ENCODE data around the gene SPINT1.

The SPINT1 gene, protein sequence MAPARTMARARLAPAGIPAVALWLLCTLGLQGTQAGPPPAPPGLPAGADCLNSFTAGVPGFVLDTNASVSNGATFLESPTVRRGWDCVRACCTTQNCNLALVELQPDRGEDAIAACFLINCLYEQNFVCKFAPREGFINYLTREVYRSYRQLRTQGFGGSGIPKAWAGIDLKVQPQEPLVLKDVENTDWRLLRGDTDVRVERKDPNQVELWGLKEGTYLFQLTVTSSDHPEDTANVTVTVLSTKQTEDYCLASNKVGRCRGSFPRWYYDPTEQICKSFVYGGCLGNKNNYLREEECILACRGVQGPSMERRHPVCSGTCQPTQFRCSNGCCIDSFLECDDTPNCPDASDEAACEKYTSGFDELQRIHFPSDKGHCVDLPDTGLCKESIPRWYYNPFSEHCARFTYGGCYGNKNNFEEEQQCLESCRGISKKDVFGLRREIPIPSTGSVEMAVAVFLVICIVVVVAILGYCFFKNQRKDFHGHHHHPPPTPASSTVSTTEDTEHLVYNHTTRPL
- 2.0 to 25.3 (median 7.6) reads per million in 9 experiments for total RNA-seq

DNA sequence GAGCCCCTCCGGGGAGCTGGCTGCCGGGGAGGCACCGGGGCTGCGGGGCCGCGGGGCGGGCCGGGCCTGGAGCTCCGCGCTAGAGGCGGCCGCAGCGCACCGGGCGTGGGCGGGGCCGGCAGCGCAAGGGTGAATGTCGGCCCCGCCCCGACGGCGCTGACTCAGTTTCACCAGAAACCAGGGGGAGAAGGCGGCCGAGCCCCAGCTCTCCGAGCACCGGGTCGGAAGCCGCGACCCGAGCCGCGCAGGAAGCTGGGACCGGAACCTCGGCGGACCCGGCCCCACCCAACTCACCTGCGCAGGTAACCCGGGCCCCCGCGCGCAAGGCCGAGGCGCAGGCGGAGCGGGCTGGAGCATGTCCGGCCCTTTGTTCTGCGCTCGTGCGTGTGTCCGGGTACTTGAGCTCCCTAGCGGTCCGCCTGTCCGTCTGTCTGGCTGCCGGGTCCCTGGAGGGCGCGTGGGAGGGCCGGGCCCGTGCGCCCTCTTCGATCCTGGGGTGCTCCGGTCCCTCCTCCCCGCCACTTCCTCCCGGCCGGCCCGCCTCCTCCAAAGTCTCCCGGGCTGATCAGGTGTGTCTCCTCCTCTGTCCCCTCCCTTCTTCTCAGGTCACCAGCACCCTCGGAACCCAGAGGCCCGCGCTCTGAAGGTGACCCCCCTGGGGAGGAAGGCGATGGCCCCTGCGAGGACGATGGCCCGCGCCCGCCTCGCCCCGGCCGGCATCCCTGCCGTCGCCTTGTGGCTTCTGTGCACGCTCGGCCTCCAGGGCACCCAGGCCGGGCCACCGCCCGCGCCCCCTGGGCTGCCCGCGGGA, at the start of gene SPINT1:
SPINT1 (plus strand) TSS at position 164 of the 811 bp plus-strand sequence; CDS start at position 671, 507 bp downstream.
- ATAC-seq (replicated peaks) = peak; percentile 61
- H3K9me3 Mint-ChIP-seq = no peaks in the 10 kb centered on the region
- peaks cover 4 to 12% of the 10 kb centered on the region in 2 donors for H3K4me1 Mint-ChIP-seq (ENCODE audit: low read depth in 2 of 2)
- no peak within 1 kb of the TSS for H3K27ac Mint-ChIP-seq
- peak in 1 of 3 experiments; percentile 31 for DNase-seq
- no peaks in the 10 kb centered on the region for H3K36me3 Mint-ChIP-seq (ENCODE audit: insufficient read depth)
- H3K27me3 Mint-ChIP-seq = peaks cover 0 to 7% of the 10 kb centered on the region in 2 donors
- H3K4me3 Mint-ChIP-seq = peak within 1 kb of the TSS; percentile 83 to 85

GRCh38 chr15:40796041-40796440, 47.8 kb upstream of the SPINT1 start:
- no peak overlapping the region for H3K4me3 Mint-ChIP-seq
- H3K27ac Mint-ChIP-seq = peak overlapping the region in 1 of 2 donors; percentile 19
- H3K9me3 Mint-ChIP-seq = no peaks in the 10 kb centered on the region
- H3K27me3 Mint-ChIP-seq = no peaks in the 10 kb centered on the region
- no peak for ATAC-seq (replicated peaks)
- peaks cover 15 to 38% of the 10 kb centered on the region in 2 donors for H3K4me1 Mint-ChIP-seq (ENCODE audit: low read depth in 2 of 2)
- H3K36me3 Mint-ChIP-seq (ENCODE audit: insufficient read depth) = peaks cover 27% of the 10 kb centered on the region
- no peak for DNase-seq

- DNase-seq = no peak
- Mint-ChIP-seq H3K4me3 (no peak overlapping the region), H3K36me3 (ENCODE audit: insufficient read depth) (peaks cover 25% of the 10 kb centered on the region), H3K27ac (peak overlapping the region in 1 of 2 donors; percentile 19), H3K27me3 (no peaks in the 10 kb centered on the region), H3K4me1 (ENCODE audit: low read depth in 2 of 2) (peaks cover 18 to 40% of the 10 kb centered on the region in 2 donors), H3K9me3 (no peaks in the 10 kb centered on the region)
- ATAC-seq (replicated peaks) = no peak
Observed at GRCh38 chr15:40796512-40796911, 47.3 kb upstream of the SPINT1 start.

GRCh38 chr15:40799523-40799922, 44.3 kb upstream of the SPINT1 start:
- peak overlapping the region in 1 of 2 donors; percentile 8 for H3K27ac Mint-ChIP-seq
- peaks cover 22 to 34% of the 10 kb centered on the region in 2 donors for H3K4me1 Mint-ChIP-seq (ENCODE audit: low read depth in 2 of 2)
- no peaks in the 10 kb centered on the region for H3K9me3 Mint-ChIP-seq

DNA sequence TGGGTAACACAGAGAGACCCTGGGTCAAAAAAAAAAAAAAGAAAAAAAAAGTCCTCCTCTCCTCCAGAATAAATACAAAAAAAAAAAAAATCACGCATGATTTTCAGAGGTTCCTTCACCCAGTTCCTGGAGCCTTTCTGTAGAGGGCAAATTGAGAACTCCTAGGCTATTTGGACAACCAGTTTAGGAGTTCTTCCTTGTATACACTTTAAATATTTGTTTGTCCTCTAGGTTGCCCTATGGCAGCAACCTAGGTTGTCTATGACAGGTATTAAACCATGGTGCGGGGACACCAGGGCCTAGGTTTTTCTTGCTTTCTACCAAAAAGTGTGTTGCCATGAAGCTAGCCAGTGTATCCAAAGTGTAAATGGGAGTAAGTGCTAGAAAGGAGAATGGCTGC, 40.8 kb upstream of the SPINT1 start:
- DNase-seq = no peak
- peaks cover 13% of the 10 kb centered on the region for H3K36me3 Mint-ChIP-seq (ENCODE audit: insufficient read depth)
- no peaks in the 10 kb centered on the region for H3K27me3 Mint-ChIP-seq
- H3K9me3 Mint-ChIP-seq = no peaks in the 10 kb centered on the region
- H3K4me1 Mint-ChIP-seq (ENCODE audit: low read depth in 2 of 2) = peaks cover 27 to 29% of the 10 kb centered on the region in 2 donors
- no peak for ATAC-seq (replicated peaks)
- H3K4me3 Mint-ChIP-seq = no peak overlapping the region
- H3K27ac Mint-ChIP-seq = peak overlapping the region; percentile 3 to 4

More at GRCh38 chr15:40799523-40799922, 44.3 kb upstream of the SPINT1 start:
- DNase-seq = no peak
- ATAC-seq (replicated peaks) = no peak
- Mint-ChIP-seq H3K27me3 (no peaks in the 10 kb centered on the region), H3K36me3 (ENCODE audit: insufficient read depth) (peaks cover 15% of the 10 kb centered on the region), H3K4me3 (no peak overlapping the region)

DNA sequence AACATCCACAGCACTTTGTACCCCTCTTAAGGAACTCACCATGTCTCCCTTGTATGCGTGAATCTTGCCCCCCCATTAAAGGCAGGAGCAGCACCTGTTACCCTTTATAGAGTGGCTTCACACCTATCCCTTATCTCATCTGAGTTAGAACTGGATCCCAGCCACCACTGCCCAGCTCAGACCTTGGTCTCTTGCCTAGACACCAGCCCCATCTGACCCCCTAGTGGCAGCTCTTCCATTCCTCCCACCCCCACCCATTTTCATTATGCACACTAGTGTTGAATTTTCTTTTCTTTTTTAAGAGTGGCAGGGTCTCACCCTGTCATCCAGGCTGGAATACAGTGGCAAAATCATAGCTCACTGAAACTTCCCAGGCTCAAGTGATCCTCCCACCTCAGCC, 40.2 kb upstream of the SPINT1 start:
- H3K4me3 Mint-ChIP-seq = no peak overlapping the region
- H3K9me3 Mint-ChIP-seq = no peaks in the 10 kb centered on the region
- H3K27ac Mint-ChIP-seq = peak overlapping the region; percentile 3 to 4
- peaks cover 11% of the 10 kb centered on the region for H3K36me3 Mint-ChIP-seq (ENCODE audit: insufficient read depth)
- no peak for ATAC-seq (replicated peaks)
- DNase-seq = no peak
- H3K27me3 Mint-ChIP-seq = no peaks in the 10 kb centered on the region
- H3K4me1 Mint-ChIP-seq (ENCODE audit: low read depth in 2 of 2) = peaks cover 24 to 29% of the 10 kb centered on the region in 2 donors

GRCh38 chr15:40806672-40807027, 37.2 kb upstream of the SPINT1 start:
- no peak for DNase-seq
- Mint-ChIP-seq H3K4me1 (ENCODE audit: low read depth in 2 of 2) (peaks cover 18% of the 10 kb centered on the region in 2 donors), H3K27me3 (no peaks in the 10 kb centered on the region)

DNA sequence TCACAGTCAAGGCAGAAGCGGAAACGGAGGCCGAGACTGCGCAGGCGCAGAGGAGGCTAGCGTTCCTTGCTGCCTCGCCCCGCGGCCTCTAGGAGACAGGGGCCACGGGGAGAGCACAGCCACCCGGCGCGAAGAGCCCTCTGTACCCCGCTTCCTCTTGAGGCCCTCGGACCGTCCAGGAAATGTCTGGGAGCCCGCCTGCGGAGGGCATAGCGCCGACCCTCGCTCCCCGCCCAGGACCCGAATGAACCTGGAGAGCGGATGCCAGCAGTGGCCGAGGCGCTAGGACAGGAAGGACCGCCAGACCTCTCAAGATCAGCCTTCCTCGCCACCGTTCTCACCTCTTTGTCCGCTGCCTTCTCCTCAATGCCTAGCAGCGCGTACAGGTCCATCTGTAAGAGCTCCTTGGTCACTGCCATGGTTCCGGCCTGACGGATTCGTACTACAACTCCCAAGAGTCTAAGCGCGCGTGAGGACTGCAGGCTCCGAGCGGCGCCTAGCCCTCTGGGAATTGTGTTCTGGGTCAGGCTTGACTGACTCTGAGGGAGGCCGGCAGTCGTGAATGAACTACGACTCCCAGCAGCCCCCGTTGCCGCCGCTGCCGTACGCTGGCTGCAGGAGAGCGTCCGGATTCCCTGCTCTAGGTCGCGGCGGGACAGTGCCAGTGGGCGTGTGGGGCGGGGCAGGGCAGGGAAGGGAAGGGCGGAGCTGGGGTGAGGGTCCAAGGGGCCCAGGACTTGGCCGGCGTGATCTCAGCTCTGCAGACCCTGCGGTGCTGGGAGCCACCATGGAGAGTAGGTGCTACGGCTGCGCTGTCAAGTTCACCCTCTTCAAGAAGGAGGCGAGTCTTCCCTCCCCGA, 36.6 kb upstream of the SPINT1 start, which contains the start of the genes DNAJC17 and ZFYVE19:
DNAJC17 (minus strand) TSS at position 446 of the 860 bp plus-strand sequence; CDS start at position 419, 27 bp downstream.
ZFYVE19 (plus strand) TSS at position 62 of the 860 bp plus-strand sequence; CDS start at position 563, 501 bp downstream.
- H3K9me3 Mint-ChIP-seq = no peaks in the 10 kb centered on the region
- H3K27ac Mint-ChIP-seq = peak within 1 kb of the TSS; percentile 91
- ATAC-seq (replicated peaks) (peak; percentile 97), DNase-seq (peak; percentile 89 to 91 (median 91))
- H3K27me3 Mint-ChIP-seq = no peaks in the 10 kb centered on the region
- H3K4me1 Mint-ChIP-seq (ENCODE audit: low read depth in 2 of 2) = peaks cover 14 to 15% of the 10 kb centered on the region in 2 donors
- H3K4me3 Mint-ChIP-seq = peak within 1 kb of the TSS; percentile 92
- peaks cover 7% of the 10 kb centered on the region for H3K36me3 Mint-ChIP-seq (ENCODE audit: insufficient read depth)

More at GRCh38 chr15:40806672-40807027, 37.2 kb upstream of the SPINT1 start:
- Mint-ChIP-seq H3K36me3 (ENCODE audit: insufficient read depth) (peaks cover 7% of the 10 kb centered on the region), H3K9me3 (no peaks in the 10 kb centered on the region), H3K4me3 (peak overlapping the region; percentile 92), H3K27ac (peak overlapping the region; percentile 91)
- no peak for ATAC-seq (replicated peaks)

- H3K27ac Mint-ChIP-seq = no peak overlapping the region
- H3K4me1 Mint-ChIP-seq (ENCODE audit: low read depth in 2 of 2) = peaks cover 12 to 15% of the 10 kb centered on the region in 2 donors
- DNase-seq (no peak), ATAC-seq (replicated peaks) (no peak)
- no peaks in the 10 kb centered on the region for H3K9me3 Mint-ChIP-seq
- H3K36me3 Mint-ChIP-seq (ENCODE audit: insufficient read depth) = peaks cover 7% of the 10 kb centered on the region
- H3K27me3 Mint-ChIP-seq = no peaks in the 10 kb centered on the region
- peak overlapping the region; percentile 92 for H3K4me3 Mint-ChIP-seq
Observed at GRCh38 chr15:40807888-40808461, 35.9 kb upstream of the SPINT1 start.

DNA sequence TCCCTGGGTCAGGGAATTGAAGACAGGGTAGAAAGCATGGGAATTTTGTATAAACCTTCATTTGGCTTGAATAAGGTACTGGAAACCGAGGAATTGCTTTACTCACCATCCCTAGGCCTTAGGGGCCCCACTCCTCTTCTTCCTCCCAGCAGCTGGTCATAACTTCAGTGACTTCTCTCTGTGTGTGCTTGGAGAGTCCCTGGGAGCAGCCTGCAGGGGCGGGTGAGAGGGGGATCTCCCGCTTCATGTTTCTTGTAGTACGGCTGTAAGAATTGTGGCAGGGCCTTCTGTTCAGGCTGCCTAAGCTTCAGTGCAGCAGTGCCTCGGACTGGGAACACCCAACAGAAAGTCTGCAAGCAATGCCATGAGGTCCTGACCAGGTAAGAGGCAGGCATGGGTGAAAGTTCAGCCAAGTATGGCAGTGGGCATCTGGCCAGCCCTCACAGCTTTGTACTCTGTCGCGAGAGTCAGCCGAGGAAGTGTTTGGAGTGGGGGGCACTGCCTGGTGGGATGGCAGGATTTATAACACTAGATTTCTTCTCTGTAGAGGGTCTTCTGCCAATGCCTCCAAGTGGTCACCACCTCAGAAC, 34.9 kb upstream of the SPINT1 start:
- Mint-ChIP-seq H3K36me3 (ENCODE audit: insufficient read depth) (peaks cover 7% of the 10 kb centered on the region), H3K9me3 (no peaks in the 10 kb centered on the region), H3K4me3 (peak overlapping the region; percentile 92), H3K4me1 (ENCODE audit: low read depth in 2 of 2) (peaks cover 12 to 15% of the 10 kb centered on the region in 2 donors), H3K27me3 (no peaks in the 10 kb centered on the region), H3K27ac (no peak overlapping the region)
- no peak for DNase-seq
- ATAC-seq (replicated peaks) = no peak

DNA sequence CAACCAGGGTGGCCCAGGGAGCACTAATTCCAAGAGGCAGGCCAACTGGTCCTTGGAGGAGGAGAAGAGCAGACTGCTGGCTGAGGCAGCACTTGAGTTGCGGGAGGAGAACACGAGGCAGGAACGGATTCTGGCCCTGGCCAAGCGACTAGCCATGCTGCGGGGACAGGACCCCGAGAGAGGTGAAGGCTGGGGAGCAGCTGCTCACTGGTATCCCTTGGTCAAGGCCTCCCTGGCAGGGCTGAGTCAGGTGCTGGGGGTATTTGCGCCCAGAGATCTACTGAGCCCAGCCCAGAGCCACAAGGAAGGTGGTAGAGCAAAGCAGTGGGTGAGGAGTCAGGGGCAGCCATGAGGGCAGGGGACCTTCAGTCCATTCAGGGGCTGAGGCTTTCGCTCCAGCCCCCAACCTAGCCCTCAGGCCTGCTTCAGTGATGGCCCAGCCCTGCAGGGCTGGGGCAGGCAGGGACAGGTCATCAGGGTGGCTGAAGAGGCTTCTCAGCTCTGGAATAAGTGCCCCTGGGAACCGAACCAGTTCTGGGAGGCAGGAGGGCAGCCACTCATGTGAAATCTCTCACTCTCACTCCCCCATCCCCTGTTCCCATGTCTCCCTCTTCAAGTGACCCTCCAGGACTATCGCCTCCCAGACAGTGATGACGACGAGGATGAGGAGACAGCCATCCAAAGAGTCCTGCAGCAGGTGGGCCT, 31.0 kb upstream of the SPINT1 start:
- Mint-ChIP-seq H3K9me3 (no peaks in the 10 kb centered on the region), H3K4me1 (ENCODE audit: low read depth in 2 of 2) (peaks cover 4 to 8% of the 10 kb centered on the region in 2 donors), H3K4me3 (no peak overlapping the region), H3K27me3 (no peaks in the 10 kb centered on the region), H3K36me3 (ENCODE audit: insufficient read depth) (peaks cover 7% of the 10 kb centered on the region), H3K27ac (no peak overlapping the region)
- ATAC-seq (replicated peaks) = no peak
- no peak for DNase-seq
